ENCODE data around the gene UBE2U. TPM values are rescaled to one million over a fixed set of nuclear protein-coding genes. Genes with fewer than 3 reads are reported as not detected.

Gene UBE2U
- total RNA-seq, 4 donors from 2014 or later, result not detected

DNA sequence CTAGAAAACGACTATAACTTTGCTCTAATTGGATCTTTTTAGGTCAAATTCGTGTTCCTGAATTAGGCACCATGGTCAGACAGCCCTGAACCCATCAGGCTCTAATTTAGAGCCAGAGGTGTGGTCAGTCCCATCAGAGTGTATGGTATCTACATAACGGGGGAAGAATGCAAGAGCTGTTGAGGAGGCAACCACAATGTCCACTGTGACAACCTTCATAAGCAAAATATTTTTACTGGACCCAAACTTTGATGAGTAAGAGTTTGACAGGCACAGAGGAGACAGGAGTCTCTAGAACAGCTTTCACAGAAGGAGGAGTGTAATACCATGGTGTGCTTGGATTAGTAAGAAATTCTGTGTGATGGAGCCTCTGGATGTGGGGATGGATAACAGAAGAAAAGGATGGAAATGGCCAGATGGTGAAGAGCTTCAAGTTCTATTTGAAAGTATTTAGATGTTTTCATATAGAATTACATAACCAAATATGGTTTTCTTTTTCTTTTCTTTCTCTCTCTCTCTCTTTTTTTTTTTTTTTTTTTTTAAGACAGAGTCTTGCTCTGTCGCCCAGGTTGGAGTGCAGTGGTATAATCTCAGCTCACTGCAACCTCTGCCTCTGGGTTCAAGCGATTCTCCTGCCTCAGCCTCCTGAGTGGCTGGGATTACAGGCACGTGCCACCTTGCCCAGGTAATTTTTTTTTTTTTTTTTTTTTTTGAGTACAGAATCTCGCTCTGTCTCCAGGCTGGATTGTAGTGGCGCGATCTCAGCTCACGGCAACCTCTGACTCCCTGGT lies 24.9 kb downstream of the UBE2U start:
- DNase-seq (ENCODE audit: low spot score), result no peak
- TF ChIP-seq, protein P1, sequence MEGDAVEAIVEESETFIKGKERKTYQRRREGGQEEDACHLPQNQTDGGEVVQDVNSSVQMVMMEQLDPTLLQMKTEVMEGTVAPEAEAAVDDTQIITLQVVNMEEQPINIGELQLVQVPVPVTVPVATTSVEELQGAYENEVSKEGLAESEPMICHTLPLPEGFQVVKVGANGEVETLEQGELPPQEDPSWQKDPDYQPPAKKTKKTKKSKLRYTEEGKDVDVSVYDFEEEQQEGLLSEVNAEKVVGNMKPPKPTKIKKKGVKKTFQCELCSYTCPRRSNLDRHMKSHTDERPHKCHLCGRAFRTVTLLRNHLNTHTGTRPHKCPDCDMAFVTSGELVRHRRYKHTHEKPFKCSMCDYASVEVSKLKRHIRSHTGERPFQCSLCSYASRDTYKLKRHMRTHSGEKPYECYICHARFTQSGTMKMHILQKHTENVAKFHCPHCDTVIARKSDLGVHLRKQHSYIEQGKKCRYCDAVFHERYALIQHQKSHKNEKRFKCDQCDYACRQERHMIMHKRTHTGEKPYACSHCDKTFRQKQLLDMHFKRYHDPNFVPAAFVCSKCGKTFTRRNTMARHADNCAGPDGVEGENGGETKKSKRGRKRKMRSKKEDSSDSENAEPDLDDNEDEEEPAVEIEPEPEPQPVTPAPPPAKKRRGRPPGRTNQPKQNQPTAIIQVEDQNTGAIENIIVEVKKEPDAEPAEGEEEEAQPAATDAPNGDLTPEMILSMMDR (IDR thresholded peaks at IDR 0.05), result no peak
- no peak for ATAC-seq (ENCODE audit: low FRiP score)

DNA sequence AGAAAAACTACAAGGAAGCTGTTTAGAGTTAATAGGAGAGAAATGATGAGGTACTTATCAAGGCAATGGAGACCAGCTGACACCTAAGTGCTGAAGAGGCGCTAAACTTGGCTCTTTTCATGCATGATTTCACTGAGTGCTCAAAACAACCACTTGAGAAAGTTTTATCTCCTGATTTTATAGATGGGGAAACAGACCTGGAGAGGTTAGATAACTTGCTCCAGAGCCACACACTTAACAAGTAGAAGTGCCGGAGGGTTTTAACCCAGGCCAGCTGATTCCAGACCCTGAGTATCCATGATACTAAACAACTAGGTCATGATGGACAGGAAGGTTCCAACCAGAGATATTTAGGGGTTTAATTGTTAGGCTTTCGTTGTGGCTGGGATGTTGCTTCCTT lies 25.9 kb downstream of the UBE2U start:
- TF ChIP-seq, protein P1 (IDR thresholded peaks at IDR 0.05), result no peak
- ATAC-seq (ENCODE audit: low FRiP score), result no peak
- DNase-seq (ENCODE audit: low spot score), result no peak

DNA sequence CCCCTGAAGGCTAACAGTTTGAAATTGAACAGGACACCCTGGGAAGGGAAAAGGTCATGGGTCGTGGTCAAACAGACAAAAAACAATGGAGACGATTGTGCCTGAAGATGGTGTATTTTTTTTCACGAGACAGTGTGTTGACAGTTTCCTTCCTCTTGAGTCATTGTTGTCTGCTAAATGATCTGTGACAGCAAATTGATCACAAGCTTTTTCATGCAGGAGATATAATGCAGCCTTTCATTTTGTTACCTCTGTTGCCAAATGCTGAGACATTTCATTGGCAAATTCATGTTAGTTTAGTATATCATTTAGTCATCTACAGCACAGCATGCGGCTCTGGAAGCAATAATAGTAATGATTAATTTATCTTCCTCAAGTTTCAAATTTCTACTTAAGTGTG lies 27.7 kb downstream of the UBE2U start:
- TF ChIP-seq, protein P1 (IDR thresholded peaks at IDR 0.05), result no peak
- ATAC-seq (ENCODE audit: low FRiP score), result no peak
- DNase-seq (ENCODE audit: low spot score), result no peak

DNA sequence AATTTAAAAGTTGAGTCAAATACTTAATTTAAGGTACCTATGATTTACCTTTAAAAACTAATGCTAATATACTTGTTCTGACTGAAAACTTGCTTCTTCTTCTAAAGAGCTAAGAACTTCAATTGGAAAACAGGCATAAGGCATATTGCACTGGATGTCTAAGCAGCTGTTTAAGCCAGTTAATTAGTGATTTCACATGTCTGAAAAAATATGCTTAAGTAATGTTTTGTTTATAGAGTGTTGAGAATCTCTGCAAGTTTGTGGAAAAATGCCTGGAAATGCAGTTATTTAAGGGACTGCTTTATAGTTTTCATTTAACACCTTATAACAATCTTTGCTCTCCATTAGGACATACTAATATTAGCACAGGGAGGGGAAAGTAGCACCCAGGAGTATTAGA lies 28.2 kb downstream of the UBE2U start:
- DNase-seq (ENCODE audit: low spot score) (no peak), ATAC-seq (ENCODE audit: low FRiP score) (no peak)
- TF ChIP-seq, protein P1 (IDR thresholded peaks at IDR 0.05), result no peak

DNA sequence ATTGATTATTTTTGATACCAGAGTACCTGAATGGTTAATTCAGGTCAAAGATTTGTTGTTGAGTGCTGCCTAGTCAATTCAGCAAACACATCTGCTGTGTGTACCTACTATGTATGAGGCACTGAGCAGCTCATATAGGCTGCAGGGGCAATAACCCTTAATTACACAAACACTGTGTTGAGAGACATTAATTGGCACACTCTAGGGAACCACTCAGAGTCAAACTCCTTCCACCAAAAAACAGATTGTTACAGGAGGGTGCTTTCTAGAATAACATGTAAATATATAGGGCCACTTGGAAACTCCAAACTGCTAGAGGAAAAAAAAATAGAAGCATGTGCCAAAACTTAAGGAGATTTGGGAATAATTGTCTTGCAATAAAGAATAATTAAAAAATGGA lies 31.3 kb downstream of the UBE2U start:
- ATAC-seq (ENCODE audit: low FRiP score) (no peak), DNase-seq (ENCODE audit: low spot score) (no peak)
- TF ChIP-seq, protein P1 (IDR thresholded peaks at IDR 0.05), result no peak

DNA sequence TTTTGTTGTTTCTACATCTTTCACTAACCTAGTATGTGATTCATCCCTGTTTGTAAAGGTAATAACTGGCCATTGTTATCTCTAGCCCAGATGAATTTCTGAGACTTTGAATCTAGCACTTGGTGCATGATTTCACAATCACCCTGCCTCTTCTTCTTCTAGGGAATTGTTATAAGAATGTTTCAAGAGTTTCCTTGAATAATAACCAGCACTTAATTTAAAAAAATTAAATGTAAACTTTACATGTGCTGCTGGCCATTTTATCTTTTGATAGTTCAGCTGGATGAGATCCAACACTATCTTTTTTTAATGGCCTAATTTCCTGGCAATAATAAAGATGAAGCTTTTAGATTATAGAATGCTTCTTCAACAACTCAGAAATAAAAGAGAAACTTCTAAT lies 31.8 kb downstream of the UBE2U start:
- DNase-seq (ENCODE audit: low spot score), result no peak
- no peak for ATAC-seq (ENCODE audit: low FRiP score)

More for the DNA sequence above, 31.8 kb downstream of the UBE2U start:
- TF ChIP-seq, protein P1 (IDR thresholded peaks at IDR 0.05), result no peak
